ENCODE measurements around the gene LIF. TPM values are rescaled to one million over a fixed set of nuclear protein-coding genes. Genes with fewer than 3 reads are reported as not detected.

LIF gene
- total RNA-seq, 1 experiment from 2014 or later, result 8.0 TPM

DNA sequence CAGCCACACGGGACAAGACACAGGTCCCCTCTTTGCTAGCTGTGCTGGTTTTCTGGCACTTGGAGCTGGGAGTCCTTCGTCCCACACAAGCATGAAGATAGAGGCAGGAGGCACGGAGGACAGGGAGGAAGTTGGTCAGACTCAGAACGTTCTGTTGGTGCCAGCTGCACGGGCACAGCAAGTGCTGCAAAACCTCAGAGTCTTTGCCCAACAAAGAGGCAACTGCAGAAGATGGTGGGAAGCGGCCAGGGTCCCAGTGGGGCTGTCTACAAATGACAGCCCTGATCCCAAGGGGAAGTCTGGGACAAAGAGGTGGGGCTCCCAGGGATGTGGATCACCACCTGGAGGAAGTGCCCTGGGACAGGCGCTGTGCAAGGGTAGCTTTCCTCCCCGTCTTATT is 29.5 kb upstream of the LIF start:
- Histone ChIP-seq H3K27me3 (replicated peaks; ENCODE audit: control insufficient read depth, insufficient read depth, low read length) (no peaks in the 10 kb centered on the region), H3K4me1 (peaks cover 19% of the 10 kb centered on the region), H3K36me3 (ENCODE audit: control insufficient read depth, insufficient read depth, low read length) (no peaks in the 10 kb centered on the region), H3K4me3 (ENCODE audit: low read depth, low read length) (no peak overlapping the region), H3K9me3 (no peaks in the 10 kb centered on the region)
- no peak for DNase-seq
- intact Hi-C loops (cut with micrococcal nuclease; ENCODE audit: unreplicated experiment), result no loop called here
- Mint-ChIP-seq H3K27ac (ENCODE audit: unreplicated experiment) (peak overlapping the region; percentile 68), H3K36me3 (ENCODE audit: insufficient read depth, unreplicated experiment) (no peaks in the 10 kb centered on the region), H3K4me1 (ENCODE audit: low read depth, unreplicated experiment) (peaks cover 11% of the 10 kb centered on the region), H3K9me3 (ENCODE audit: unreplicated experiment) (no peaks in the 10 kb centered on the region), H3K27me3 (ENCODE audit: insufficient read depth, unreplicated experiment) (no peaks in the 10 kb centered on the region), H3K4me3 (ENCODE audit: unreplicated experiment) (no peak overlapping the region)
- CTCF ChIA-PET, result no interaction called here
- TF ChIP-seq, protein P1, sequence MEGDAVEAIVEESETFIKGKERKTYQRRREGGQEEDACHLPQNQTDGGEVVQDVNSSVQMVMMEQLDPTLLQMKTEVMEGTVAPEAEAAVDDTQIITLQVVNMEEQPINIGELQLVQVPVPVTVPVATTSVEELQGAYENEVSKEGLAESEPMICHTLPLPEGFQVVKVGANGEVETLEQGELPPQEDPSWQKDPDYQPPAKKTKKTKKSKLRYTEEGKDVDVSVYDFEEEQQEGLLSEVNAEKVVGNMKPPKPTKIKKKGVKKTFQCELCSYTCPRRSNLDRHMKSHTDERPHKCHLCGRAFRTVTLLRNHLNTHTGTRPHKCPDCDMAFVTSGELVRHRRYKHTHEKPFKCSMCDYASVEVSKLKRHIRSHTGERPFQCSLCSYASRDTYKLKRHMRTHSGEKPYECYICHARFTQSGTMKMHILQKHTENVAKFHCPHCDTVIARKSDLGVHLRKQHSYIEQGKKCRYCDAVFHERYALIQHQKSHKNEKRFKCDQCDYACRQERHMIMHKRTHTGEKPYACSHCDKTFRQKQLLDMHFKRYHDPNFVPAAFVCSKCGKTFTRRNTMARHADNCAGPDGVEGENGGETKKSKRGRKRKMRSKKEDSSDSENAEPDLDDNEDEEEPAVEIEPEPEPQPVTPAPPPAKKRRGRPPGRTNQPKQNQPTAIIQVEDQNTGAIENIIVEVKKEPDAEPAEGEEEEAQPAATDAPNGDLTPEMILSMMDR (IDR thresholded peaks at IDR 0.05; ENCODE audit: insufficient read depth in 1 of 2, low read depth in 1 of 2, low read length in 1 of 2, severe bottlenecking in 1 of 2, unreplicated experiment in 1 of 2), result no peak
- POLR2A ChIA-PET, result no interaction called here
- no TSS peak for BruUV-seq (replicated peaks)

DNA sequence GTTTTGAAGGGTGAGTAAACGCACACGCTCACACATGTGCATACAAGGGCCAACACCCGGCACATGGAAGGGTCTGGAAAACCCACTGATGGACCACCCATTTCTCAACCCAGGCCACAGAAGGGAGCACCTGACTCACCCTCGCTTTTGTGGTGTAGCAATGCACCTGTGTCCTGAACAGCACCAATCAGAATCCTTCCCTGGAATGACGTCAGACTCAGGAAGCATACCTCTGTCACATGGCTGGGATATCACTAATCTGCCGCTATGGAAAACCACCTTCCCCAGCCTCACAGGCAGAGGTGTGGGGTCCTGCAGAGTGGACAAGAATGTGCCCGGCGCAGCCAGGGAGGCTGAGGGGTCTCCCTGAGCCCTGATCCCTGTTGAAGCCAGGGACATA is 29.1 kb upstream of the LIF start:
- no peaks in the 10 kb centered on the region for H3K27me3 Mint-ChIP-seq (ENCODE audit: insufficient read depth, unreplicated experiment)
- TF ChIP-seq, protein P1 (IDR thresholded peaks at IDR 0.05; ENCODE audit: insufficient read depth in 1 of 2, low read depth in 1 of 2, low read length in 1 of 2, severe bottlenecking in 1 of 2, unreplicated experiment in 1 of 2), result no peak
- ChIA-PET POLR2A (no interaction called here), CTCF (interaction anchor here (1.0 kb wide), 1 partner anchor 112 kb away, joined by 3 read pairs; the partner anchor contains the start of gene RNF215)
- H3K27me3 ChIP-seq (replicated peaks; ENCODE audit: control insufficient read depth, insufficient read depth, low read length), result no peaks in the 10 kb centered on the region
- peaks cover 19% of the 10 kb centered on the region for H3K4me1 ChIP-seq
- H3K9me3 ChIP-seq, result no peaks in the 10 kb centered on the region
- H3K4me1 Mint-ChIP-seq (ENCODE audit: low read depth, unreplicated experiment), result peaks cover 11% of the 10 kb centered on the region
- H3K36me3 Mint-ChIP-seq (ENCODE audit: insufficient read depth, unreplicated experiment), result no peaks in the 10 kb centered on the region
- BruUV-seq (replicated peaks), result no TSS peak
- H3K4me3 ChIP-seq (ENCODE audit: low read depth, low read length), result no peak overlapping the region
- intact Hi-C loops (cut with micrococcal nuclease; ENCODE audit: unreplicated experiment), result no loop called here
- peak overlapping the region; percentile 68 for H3K27ac Mint-ChIP-seq (ENCODE audit: unreplicated experiment)
- no peaks in the 10 kb centered on the region for H3K36me3 ChIP-seq (ENCODE audit: control insufficient read depth, insufficient read depth, low read length)
- no peaks in the 10 kb centered on the region for H3K9me3 Mint-ChIP-seq (ENCODE audit: unreplicated experiment)
- DNase-seq, result peak in 1 of 2 experiments; percentile 39
- H3K4me3 Mint-ChIP-seq (ENCODE audit: unreplicated experiment), result no peak overlapping the region

DNA sequence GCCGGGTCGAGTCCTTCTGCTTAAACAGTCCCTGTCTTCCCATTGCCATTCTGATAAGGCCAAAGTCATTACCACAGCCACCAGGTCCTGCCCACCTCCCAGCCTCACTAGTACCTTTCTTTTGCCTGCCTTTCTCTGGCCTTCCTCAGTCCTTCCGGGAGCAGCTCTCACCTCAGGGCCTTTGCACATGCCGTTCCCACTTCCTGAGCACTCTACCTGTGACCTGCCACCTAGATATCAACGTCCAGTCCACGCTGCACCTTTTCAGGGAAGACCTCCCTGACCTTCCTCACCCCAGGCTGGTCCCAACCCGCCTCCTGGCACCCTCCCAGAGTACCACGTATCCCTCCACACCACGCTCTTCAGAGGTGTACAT is 27.9 kb upstream of the LIF start:
- Mint-ChIP-seq H3K4me3 (ENCODE audit: unreplicated experiment) (no peak overlapping the region), H3K9me3 (ENCODE audit: unreplicated experiment) (no peaks in the 10 kb centered on the region), H3K27me3 (ENCODE audit: insufficient read depth, unreplicated experiment) (no peaks in the 10 kb centered on the region), H3K36me3 (ENCODE audit: insufficient read depth, unreplicated experiment) (no peaks in the 10 kb centered on the region), H3K27ac (ENCODE audit: unreplicated experiment) (peak overlapping the region; percentile 76), H3K4me1 (ENCODE audit: low read depth, unreplicated experiment) (peaks cover 11% of the 10 kb centered on the region)
- no peak for DNase-seq
- Histone ChIP-seq H3K27me3 (replicated peaks; ENCODE audit: control insufficient read depth, insufficient read depth, low read length) (no peaks in the 10 kb centered on the region), H3K4me1 (peaks cover 19% of the 10 kb centered on the region), H3K9me3 (no peaks in the 10 kb centered on the region), H3K36me3 (ENCODE audit: control insufficient read depth, insufficient read depth, low read length) (no peaks in the 10 kb centered on the region), H3K4me3 (ENCODE audit: low read depth, low read length) (no peak overlapping the region)
- POLR2A ChIA-PET, result no interaction called here
- TF ChIP-seq, protein P1 (IDR thresholded peaks at IDR 0.05; ENCODE audit: insufficient read depth in 1 of 2, low read depth in 1 of 2, low read length in 1 of 2, severe bottlenecking in 1 of 2, unreplicated experiment in 1 of 2), result no peak
- BruUV-seq (replicated peaks), result no TSS peak
- CTCF ChIA-PET, result interaction anchor here (0.7 to 1.0 kb wide), 3 partner anchors 15 to 113 kb away, joined by 3 to 7 read pairs (median 3); partner anchors contain the start of genes CASTOR1 and RNF215
- intact Hi-C loops (cut with micrococcal nuclease; ENCODE audit: unreplicated experiment), result no loop called here
